IPS-NIHi7 (cell line): ENCODE measurements around the gene AP4B1.

Experiments
- DNase-seq: peaks from one replicate; pipeline ENCODE4 v3.0.0; 2012; ENCODE audit warnings: mixed read lengths; ENCODE audit errors: extremely low spot score

The AP4B1 gene

DNA sequence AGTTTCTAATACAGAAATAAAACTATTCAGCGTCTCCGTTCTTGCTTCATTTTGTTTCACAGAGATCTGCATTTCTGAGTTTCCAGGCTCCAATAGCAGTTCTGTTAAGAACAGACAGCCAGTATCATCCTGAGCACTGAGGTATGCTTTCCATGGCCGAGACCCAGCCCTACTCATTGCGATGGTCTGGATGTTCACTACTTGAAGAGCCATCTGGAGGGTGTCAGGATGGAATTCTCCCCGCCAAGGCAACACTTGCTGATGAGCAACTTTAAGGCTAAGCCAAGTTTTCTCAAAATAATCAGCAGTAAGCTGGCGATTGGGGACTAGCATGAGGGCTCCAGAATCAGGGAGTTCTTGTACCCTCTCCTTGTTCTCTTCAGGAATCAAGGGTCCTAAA is 9.5 kb downstream of the AP4B1 start:
- no peak for DNase-seq

DNA sequence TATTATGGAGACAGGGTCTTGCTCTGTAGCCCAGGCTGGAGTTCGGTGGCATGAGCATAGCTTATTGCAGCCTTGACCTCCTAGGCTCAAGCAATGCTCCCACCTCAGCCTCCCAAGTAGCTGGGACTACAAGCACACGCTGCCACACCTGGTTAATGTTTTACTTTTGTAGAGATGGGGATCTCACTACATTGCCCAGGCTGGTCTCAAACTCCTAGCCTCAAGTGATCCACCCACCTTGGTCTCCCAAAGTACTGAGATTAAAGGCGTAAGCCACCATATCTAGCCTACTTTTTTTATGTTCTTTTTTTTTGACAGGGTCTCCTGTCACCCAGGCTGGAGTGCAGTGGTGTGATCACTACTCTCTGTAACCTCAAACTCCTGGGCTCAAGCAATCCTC is 11.3 kb downstream of the AP4B1 start:
- no peak for DNase-seq

DNA sequence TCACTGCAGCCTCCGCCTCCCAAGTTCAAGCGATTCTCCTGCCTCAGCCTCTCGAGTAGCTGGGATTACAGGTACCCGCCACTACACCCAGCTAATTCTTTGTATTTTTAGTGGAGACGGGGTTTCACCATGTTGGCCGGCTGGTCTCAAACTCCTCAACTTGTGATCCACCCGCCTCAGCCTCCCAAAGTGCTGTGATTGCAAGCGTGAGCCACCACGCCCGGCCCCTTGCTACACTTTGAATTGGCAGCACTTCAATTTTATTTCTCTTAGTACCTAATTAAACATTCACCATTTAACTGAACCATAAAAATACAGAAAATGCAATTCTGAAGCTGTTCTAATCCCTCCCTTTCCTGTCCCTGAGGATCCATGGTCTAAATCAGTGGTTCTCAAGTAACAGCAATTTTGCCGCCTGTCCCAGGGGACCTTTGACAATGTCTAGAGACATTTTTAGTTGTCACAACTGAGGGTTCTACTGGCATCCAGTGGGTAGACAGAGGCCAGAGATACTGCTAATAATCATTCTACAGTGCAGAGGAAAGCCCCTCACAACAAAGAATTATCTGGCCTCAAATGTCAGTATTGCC is 12.9 kb downstream of the AP4B1 start:
- no peak for DNase-seq

DNA sequence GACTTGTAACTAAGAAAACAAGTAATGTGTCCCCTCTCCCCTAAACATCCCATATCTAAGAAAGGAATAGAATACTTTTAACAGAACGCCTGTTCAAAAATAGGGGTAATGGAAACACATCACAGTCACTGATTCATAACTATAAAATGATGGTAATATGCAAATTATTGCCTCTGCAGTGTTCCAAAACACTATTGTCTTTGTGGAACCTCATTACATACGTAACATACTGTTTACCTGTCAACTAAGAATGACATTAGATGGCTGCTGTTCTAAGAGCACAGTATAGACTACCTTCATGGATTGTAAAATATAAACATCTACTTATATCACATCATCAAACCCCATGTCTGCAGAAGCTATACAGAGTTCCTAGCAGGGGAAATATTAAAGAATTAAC is 13.8 kb downstream of the AP4B1 start:
- no peak for DNase-seq

DNA sequence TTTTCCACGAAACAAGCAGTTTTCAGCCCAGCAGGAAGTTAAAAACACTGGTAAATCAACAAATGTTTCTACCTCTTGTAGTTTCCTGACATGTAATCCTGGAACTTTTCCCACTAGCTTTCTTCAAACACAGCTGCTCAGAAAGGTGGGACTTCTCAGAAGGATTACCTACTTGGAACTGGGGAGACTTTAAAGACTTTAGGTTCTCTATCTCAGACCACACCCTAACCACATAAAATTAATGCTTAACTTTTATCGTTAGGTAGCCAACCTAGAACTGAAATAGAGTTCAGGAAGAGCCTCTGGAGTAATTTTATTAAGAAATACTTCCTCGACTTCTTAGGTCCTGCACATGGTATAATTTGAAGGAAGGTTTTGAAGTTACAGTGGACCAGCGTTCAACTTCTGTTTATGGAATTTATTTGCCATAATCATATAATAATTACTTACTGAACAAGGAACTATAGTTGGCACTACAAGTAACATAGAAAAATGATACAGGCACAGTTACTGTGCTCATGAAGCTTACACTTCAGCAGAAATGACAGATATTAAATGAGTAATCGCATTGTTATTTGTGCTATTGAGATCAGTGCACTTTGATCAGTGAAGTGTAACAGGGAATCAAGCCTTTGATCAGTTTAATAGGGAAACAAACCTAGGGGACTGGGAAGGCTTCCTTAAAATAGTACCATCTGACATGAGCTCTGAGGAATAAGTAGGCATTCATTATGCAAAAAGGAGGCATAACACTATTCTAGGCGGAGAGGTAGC is 17.0 kb downstream of the AP4B1 start, which contains the start of gene BCL2L15:
TSS of gene BCL2L15 (minus strand) at position 180 of the 774 bp plus-strand sequence. CDS start 206 bp downstream, outside the sequence.
- no peak for DNase-seq

DNA sequence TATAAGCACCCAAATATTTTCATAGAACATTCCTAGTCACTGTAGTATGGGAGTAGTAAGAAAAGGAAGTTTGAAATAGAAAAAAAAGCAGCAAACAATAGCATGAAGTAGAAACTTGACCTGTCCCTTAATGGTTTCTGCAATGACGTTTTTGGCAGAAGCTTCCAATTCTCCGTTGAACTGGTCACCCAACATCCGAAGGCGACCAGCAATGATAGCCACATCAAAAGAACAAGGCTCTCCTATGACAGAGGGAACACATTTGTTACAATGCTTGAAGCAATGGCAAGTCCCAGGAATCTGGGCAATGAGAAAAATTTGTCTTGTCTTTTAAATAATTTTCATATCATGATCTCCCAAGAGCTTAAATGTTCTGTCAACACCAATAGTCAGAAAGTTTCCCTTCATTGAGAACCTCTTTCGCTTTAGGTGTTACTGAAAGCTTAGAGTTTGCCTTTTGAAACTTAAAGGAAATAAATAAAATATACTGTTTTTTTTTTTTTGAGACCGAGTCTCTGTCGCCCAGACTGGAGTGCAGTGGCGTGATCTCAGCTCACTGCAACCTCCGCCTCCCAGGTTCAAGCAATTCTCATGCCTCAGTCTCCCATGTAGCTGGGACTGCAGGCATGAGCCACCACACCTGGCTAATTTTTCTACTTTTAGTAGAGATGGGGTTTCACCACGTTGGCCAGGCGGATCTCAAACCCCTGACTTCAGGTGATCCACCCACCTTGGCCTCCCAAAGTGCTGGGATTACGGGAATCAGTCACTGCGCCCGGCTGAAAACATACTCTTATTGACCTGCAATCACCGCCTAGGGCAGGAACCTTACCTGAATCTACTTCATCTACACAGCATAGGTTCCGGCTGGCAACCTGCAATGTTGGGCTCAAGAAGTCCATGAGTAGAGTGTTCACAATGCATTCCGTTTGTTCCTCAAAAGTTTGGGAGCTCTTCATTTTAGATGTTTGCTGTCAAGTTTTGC is 17.9 kb downstream of the AP4B1 start:
- no peak for DNase-seq

DNA sequence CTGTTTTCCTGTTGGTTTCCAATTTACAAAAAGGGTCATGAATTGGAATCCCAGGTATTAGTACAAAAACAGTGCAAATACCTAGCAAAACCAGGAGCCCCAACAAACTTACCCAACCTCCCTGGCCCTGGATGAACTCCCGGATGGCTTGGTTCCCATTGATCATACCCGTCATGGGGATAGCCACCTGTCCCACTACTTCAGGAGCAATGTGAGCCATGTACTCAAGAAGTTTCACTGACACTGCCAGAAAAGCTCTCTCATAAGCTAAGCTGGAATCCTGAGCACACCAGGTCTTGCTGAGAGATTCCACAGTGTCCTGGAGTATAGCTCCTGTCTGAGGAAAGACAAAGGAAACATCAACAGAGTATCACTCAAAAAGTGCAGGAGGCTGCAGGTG is 22.9 kb downstream of the AP4B1 start:
- DNase-seq: no peak

DNA sequence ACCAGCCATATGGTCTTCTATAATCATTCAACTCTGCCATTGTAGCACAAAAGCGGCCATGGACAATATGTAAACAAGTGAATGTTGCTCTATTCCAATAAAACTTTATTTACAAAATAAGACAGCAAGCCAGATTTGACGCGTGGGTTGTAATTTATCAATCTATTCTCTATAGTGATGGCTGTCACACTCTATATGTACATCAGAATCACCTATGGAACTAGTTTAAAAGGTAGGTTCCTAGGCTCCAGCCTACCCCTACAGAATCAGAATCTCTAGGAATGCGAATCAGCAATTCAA is 24.9 kb downstream of the AP4B1 start:
- no peak for DNase-seq

DNA sequence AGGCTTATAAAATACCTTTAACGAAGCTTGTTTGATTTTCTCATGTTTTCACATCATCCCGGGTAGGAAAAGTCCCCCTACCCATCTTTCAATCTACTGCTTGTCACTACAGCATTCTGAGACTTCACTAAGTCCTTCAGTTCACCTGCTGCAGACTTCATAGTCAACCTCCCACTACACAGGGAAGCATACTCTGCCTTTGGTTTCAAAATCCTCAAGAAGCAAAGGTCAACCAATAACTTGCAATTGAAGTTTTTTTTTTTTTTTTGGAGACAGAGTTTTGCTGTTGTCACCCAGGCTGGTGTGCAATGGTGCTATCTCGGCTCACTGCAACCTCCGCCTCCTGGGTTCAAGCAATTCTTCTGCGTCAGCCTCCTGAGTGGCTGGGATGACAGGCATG is 28.4 kb downstream of the AP4B1 start:
- DNase-seq: no peak

DNA sequence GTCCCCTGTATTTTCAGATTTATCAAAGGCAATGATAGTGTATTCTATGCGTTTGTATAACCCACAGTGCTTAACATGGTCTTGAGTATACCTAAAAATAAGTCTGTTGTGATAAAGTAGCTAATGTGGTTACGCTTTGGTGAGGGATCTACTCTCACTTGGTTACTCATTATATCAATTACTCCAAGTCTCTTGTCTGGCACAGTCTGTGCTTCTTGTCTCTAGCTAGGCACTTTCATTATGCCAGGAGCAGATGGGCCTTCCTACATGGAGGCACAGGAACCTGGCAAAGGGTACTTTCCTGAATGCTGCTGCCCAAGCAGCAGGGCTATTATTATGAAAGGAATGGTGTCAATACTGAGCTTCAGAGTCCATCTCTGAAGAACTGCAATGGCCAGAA is 28.9 kb downstream of the AP4B1 start:
- DNase-seq: no peak

DNA sequence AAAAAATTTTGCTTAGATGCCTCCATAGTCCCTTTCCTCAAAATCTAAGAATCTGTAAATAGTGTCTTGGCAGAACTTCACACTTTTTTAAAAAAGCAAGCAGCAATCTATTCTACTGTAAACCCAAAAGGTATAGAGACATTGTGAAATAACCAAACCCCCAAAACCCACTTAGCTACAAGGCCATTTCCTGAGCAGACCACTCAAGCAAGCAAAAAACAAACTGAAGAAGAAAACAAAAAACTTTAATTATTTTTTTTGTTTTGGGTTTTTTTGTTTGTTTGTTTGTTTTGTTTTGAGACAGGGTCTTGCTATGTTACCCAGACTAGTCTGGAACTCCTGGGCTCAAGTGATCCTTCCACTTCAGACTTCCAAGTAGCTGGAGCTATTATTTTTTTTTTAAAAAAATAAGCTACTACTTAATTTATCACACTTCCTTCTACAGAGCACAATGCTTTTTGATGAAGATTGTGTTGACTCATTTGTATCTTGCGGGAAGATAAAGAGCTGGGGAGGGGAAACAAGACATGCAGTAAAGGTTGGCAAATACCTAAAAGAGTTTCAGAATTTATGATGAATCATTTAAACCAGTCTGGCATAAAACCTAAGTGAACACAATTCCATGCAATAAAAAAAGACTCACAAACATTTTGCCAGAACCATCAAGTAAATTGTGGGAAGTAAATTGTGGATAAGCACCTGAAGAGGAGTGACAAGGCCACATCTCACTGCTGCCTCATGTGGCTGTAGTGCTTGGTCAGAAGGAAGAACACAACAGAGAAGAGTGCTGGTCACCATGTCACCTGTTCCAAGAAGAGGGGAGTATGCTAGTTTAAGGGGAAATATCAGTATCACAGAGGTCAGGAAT is 30.4 kb downstream of the AP4B1 start:
- peak; percentile 35 for DNase-seq

DNA sequence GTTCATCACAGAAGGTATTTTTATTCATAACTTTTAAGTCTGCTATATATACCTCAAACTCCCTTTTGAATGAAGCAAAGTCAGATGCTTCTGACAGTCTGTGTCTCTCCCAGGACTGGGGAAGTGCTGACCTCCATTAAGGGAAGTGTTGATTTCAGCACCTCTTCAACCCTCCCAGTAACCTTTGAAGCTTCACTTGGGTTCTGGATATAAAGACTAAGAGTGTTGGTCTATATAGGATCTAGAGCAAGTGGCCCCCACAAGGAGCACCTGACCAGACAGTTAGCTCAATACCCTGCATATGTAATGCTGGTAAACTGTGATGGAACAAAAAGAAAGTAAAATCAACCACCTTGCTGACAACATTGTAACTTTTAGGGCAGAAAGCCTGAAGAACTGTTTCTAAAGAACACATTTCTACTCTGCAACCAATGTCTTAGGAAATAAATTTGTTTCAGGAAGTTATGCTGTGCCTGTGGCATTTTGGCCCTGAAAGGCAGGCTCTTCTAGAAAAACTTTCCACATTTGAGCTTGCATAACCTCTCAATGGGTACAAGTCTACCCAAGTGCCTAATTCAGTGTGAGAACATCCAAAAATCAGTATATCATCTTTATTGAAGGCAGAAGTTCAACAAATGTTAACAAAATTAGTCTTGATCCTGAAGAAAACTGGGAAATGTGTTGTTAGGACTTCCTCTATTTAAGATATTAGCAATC is 32.2 kb downstream of the AP4B1 start:
- DNase-seq: no peak

DNA sequence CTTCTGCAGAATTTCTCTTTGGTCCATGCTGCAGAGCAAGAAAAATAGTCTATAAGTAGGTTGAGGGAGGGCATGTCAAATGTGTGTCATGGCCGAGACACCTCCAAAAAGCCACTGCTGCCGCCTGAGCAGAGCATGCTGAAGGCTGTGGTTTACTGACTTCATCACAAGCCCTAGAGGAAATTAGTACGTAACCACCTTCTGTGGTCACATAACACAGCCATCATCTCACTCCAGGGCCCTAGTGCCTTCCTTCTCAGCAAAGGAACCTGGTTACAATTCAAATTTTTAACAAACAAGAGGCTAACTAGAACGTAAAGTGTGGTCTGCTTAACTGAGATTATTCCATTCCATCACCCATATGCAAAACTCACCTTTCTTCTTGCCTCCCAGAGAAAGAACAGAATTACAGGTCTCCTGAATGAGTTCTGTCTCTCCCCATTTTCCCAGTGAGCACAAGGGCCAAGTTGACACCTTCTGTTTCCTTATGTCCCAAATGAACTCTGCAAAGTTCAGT is 32.9 kb downstream of the AP4B1 start, which contains the start of gene PTPN22:
TSS of gene PTPN22 (minus strand) at position 116 of the 517 bp plus-strand sequence.
- no peak for DNase-seq

DNA sequence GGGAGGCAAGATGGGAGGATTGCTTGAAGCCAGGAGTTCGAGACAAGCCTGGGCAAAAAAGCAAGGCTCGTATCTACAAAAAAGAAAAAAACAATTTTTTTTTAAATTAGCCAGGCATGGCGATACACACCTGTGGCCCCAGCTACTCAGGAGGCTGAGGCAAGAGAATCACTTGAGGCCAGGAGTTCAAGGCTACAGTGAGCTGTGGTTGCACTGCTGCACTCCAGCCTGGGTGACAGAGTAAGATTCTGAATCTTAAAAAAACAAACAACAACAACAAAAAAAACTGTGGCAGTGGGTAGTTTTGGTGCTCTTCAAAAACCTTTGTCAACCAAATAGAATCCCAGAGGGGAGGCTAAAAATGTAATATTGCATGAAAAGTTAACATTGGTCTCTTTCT is 33.8 kb downstream of the AP4B1 start:
- DNase-seq: no peak

DNA sequence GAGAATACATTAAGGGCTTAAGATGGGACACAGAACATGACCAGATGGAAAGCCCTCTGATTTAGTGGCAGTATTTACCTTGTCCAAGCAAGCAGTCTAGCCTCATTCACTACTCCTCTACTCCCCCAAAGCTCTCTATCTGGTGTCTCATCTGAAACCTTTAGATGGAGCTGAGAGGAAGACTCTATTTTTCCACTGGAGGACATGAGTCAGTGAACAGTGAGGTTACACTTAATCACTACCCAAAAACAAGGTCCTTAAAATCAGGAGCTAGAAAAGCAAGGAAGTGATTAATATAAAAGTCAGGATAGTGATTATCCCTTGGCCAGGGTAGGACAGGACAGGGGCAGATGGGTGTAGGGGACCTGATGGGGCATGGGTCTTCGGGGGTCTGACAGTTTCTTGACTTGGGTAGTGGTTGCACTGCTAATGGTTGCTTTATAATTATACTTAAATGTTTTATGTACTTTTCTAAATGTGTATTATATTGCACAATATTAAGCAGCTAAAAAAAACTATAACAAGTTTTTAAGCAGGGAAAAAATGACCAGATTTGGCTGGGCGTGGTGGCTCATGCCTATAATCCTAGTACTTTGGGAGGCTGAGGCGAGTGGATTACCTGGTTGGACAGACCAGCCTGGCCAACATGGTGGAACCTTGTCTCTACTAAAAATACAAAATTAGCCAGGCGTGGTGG is 36.1 kb downstream of the AP4B1 start:
- DNase-seq: no peak

DNA sequence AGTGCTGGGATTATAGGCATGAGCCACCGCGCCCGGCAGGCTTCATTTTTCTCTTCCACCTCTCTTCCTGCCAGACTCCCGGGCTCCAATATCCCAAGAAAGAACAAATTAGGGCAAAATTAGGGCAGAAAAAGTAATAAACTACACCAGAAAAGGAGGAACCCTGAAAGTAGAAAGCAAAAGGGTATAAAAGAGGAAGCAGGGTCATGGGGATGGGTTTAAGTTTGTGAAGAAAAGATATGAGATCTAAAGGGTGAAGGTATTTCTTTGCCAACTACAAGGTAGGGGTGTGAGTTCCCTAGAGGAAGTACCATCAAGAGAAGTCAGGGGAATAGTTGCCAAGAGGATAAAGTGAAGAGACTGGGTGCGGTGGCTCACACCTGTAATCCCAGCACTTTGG is 43.0 kb downstream of the AP4B1 start:
- DNase-seq: no peak

DNA sequence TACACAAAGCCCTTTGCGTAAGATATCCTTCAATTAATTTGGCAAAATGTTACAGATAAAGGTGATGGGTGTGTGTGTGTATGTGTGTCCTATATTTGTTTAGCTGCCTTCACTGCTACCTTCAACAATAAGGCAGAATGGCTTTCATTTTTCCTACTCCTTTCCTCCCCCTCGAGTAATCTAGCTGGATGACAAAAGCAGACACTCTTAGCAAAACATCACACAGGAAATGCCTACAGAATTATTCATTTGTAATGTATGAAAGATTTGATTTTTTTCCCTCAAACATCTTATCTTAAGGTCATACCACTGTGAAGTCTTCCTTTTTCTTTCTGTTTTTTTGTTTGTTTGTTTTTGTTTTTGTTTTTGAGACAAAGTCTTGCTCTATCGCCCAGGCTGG is 43.7 kb downstream of the AP4B1 start:
- DNase-seq: no peak

DNA sequence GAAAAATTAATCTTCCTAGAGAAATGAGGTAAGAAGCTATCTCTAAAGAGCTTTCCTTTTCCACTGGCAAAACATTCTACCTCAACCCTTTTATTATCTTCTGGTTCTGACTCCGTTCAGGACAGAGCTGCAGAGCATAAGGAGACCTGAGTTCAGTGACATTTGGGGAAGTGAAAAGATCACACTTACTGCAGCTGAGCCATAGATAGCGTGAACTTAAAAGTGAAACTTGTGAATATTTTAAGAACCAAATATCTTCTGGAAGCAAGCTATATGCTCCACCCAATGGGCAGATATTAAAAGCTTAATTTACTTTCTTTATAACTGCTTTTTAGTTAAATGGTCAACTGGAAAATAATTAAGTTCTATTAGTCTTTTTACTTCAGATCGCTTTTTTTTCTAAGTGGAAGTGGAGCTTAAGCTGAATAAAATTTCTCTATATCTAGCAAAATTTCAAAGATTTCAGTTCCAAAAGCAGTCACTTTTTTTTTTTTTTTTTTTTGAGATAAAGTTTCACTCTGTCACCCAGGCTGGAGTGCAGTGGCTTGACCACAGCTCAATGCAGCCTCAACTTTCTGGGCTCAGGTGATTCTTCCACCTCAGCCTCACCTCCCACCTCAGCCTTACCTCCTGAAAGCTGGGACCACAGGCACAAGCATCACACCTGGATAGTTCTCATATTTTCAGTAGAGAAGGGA is 45.0 kb downstream of the AP4B1 start:
- no peak for DNase-seq

DNA sequence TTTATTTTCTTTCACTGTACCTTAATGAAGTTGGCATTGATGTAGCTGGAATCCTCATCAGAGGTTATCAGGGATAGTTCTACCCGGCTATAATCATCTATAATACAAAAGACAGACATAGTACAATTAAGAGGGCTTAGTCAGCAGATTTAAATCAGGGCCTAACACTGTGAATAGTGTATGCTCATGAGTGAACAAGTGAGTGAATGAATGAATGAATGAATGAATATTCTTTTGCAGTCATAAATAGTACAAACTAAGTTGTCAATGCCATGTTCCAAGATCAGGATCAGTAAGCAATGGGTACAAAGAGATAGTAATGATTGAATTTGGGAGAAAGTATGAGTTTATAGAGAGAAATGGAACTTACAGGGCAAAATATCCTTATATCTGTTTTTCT is 45.6 kb downstream of the AP4B1 start:
- no peak for DNase-seq
